CD4-positive, alpha-beta memory T cell (primary cell): Measurements from ENCODE around the gene CCL17. TPM values are rescaled to one million over a fixed set of nuclear protein-coding genes. Genes with fewer than 3 reads are reported as not detected.
"Not testable (repeated sequence)": the region's sequence is repeated elsewhere in the genome, so short reads cannot be mapped to it uniquely, and the experiment has no call there.

Experiments
- CTCF ChIA-PET: fragments of 350-600 bp; sonication (Branson Sonifier 250); formaldehyde crosslinking; loops from one replicate; lab custom pipeline; 2021; ENCODE audit warnings: inconsistent platforms; ENCODE audit not compliant: partially characterized antibody; lab: Charles Lee
- POLR2A ChIA-PET: fragments of 350-600 bp; sonication (Branson Sonifier 250); formaldehyde crosslinking; loops from one replicate; lab custom pipeline; 2021; ENCODE audit not compliant: partially characterized antibody; lab: Charles Lee
- DNase-seq, 5 donors: peaks; one replicate each; pipeline versions ENCODE4 v3.0.0 to v3.0.0-alpha.2; 2020 to 2022; ENCODE audit warnings: mixed read lengths in 1 of 5
- H3K27ac ChIP-seq: one replicate; pipeline ENCODE4 v1.7.0; 2013; ENCODE audit warnings: low read depth, low read length
- H3K27me3 ChIP-seq: 2 replicates; pipeline ENCODE4 v1.7.0; 2013; ENCODE audit warnings: mild to moderate bottlenecking, low read length, moderate library complexity; ENCODE audit not compliant: insufficient read depth
- H3K36me3 ChIP-seq: 2 replicates; pipeline ENCODE4 v1.7.0; 2013; ENCODE audit warnings: mild to moderate bottlenecking, low read length, moderate library complexity; ENCODE audit not compliant: insufficient read depth
- H3K4me1 ChIP-seq: 2 replicates; pipeline ENCODE4 v1.7.0; 2013; ENCODE audit warnings: mild to moderate bottlenecking, low read length, moderate library complexity; ENCODE audit not compliant: insufficient read depth
- H3K4me3 ChIP-seq, 2 donors: one replicate each; pipeline ENCODE4 v1.7.0; 2013; ENCODE audit warnings: low read length in 2 of 2, mild to moderate bottlenecking in 1 of 2
- H3K9me3 ChIP-seq, 2 donors: one replicate each; pipeline ENCODE4 v1.7.0; 2013; ENCODE audit warnings: low read length in 2 of 2, control low read depth in 1 of 2; ENCODE audit not compliant: control insufficient read depth in 1 of 2
- H3K27ac Mint-ChIP-seq, 7 donors: one replicate each; pipeline ENCODE4 v1.8.0; 2020 to 2021; ENCODE audit warnings: mixed read lengths in 7 of 7, mild to moderate bottlenecking in 6 of 7, inconsistent platforms in 3 of 7, moderate library complexity in 3 of 7
- H3K27me3 Mint-ChIP-seq, 2 donors: one replicate each; pipeline ENCODE4 v1.8.0; 2020 to 2021; ENCODE audit warnings: mixed read lengths in 2 of 2
- H3K36me3 Mint-ChIP-seq, 2 donors: one replicate each; pipeline ENCODE4 v1.8.0; 2020 to 2021; ENCODE audit warnings: mixed read lengths in 2 of 2, inconsistent platforms in 1 of 2, mild to moderate bottlenecking in 1 of 2
- H3K4me1 Mint-ChIP-seq, 4 donors: one replicate each; pipeline ENCODE4 v1.8.0; 2020 to 2021; ENCODE audit warnings: mixed read lengths in 4 of 4, mild to moderate bottlenecking in 1 of 4
- H3K4me3 Mint-ChIP-seq, 8 donors: one replicate each; pipeline ENCODE4 v1.8.0; 2020 to 2021; ENCODE audit warnings: mixed read lengths in 8 of 8, mild to moderate bottlenecking in 7 of 8, moderate library complexity in 6 of 8, inconsistent platforms in 3 of 8
- H3K9me3 Mint-ChIP-seq, 8 donors: one replicate each; pipeline ENCODE4 v1.8.0; 2020 to 2021; ENCODE audit warnings: mixed read lengths in 8 of 8, mild to moderate bottlenecking in 5 of 8, inconsistent platforms in 3 of 8, moderate library complexity in 1 of 8
- intact Hi-C: fragments of 100-400 bp; cut with micrococcal nuclease; formaldehyde crosslinking; loops from one replicate; pipeline ENCODE4 v1.15.1; 2023
- polyA plus RNA-seq, 2 donors: library from polyadenylated mRNA; unstranded; fragments of 300-500 nt; fragmentation: Illumina TruSeq; gene quantifications; one replicate each; pipeline ENCODE4 v1.2.3, GENCODE V29; 2021
- total RNA-seq, 2 experiments: library from RNA; stranded (reverse); gene quantifications; one replicate each; pipeline ENCODE4 v1.2.3, GENCODE V29; 2021

Gene CCL17
- total and polyA plus RNA-seq, 4 experiments from 2014 or later = not detected

DNA sequence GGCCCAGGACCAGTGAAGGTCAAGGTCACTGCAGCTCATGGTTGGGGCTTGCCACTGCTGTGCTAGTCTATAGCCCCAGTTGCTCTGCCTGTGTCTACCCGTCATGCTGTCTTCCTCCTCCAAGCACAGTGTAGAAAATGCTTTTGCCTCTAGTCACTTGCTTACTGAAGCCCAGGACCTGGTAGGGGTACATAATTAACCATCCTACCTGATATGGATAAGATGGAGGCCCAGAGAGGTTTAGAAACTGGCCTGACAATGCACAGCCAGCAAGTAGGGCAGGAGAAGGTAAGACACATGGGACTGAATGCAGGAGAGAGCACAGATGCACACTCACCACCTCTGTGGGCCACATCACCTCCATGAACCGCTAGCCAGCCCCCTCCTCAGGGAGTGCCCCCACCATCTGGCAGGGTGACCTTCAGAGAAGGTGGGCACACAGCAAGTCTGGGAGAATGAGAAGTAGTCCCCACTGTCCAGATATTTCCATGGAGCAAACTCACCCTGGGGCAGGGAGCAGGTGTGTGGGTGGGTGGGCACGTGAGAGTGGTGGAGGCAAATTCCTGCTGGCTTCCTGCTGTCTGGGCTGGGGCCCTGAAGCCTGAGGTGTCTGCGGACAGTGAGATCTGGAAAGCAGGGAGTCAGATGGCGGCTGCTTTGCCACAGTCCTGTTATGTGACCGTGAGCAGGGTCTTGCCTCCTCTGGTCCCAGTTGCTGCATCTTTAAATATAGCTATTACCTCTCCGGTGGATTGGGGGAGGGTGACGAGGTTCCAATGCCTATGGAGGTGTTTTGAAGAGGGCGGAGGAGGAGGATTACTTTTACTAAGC is 31.2 kb upstream of the CCL17 start:
- ChIA-PET POLR2A (no interaction called here), CTCF (no interaction called here)
- Mint-ChIP-seq H3K27me3 (peaks cover 4 to 7% of the 10 kb centered on the region in 2 donors), H3K9me3 (peaks cover 0 to 2% (median 0%) of the 10 kb centered on the region in 8 donors), H3K4me3 (no peak overlapping the region), H3K27ac (no peak overlapping the region), H3K4me1 (peaks cover 0 to 3% (median 0%) of the 10 kb centered on the region in 4 donors), H3K36me3 (no peaks in the 10 kb centered on the region)
- no peak overlapping the region for H3K27ac ChIP-seq
- H3K4me1 ChIP-seq = no peaks in the 10 kb centered on the region
- no peaks in the 10 kb centered on the region for H3K9me3 ChIP-seq
- no peak for DNase-seq
- H3K4me3 ChIP-seq = no peak overlapping the region
- H3K36me3 ChIP-seq = no peaks in the 10 kb centered on the region
- H3K27me3 ChIP-seq = no peaks in the 10 kb centered on the region
- intact Hi-C loops = no loop called here

DNA sequence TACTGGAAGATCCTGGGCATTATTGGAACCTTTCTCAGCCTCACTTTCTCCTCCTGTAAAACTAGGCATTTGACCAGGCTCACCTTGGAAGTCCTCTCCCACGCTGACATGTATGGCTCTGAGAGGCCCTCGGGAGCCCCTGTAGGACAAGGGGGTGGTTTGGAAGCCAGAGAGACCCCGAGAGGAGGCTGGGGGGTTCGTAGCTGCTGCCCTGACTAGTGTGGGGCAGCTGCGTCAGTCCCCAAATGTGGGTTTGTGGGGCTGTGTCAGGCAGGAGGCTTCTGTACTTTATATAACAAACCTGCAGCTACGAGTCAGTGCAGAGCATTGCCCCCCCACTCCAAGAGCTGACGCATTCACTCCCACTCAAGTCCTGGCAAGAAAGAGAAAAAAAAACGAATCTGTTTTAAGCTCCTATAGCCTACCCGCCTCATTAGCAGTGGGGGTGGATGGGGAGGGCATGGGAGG is 30.5 kb upstream of the CCL17 start:
- CTCF ChIA-PET = no interaction called here
- H3K36me3 Mint-ChIP-seq = no peaks in the 10 kb centered on the region
- Histone ChIP-seq H3K27me3 (no peaks in the 10 kb centered on the region), H3K27ac (no peak overlapping the region), H3K4me3 (no peak overlapping the region), H3K36me3 (no peaks in the 10 kb centered on the region), H3K4me1 (no peaks in the 10 kb centered on the region), H3K9me3 (no peaks in the 10 kb centered on the region)
- POLR2A ChIA-PET = no interaction called here
- H3K9me3 Mint-ChIP-seq = peaks cover 0 to 2% (median 0%) of the 10 kb centered on the region in 8 donors
- DNase-seq = no peak
- H3K4me3 Mint-ChIP-seq = no peak overlapping the region
- intact Hi-C loops = no loop called here
- no peak overlapping the region for H3K27ac Mint-ChIP-seq
- H3K4me1 Mint-ChIP-seq = peaks cover 0 to 3% (median 0%) of the 10 kb centered on the region in 4 donors
- peaks cover 2 to 5% of the 10 kb centered on the region in 2 donors for H3K27me3 Mint-ChIP-seq

DNA sequence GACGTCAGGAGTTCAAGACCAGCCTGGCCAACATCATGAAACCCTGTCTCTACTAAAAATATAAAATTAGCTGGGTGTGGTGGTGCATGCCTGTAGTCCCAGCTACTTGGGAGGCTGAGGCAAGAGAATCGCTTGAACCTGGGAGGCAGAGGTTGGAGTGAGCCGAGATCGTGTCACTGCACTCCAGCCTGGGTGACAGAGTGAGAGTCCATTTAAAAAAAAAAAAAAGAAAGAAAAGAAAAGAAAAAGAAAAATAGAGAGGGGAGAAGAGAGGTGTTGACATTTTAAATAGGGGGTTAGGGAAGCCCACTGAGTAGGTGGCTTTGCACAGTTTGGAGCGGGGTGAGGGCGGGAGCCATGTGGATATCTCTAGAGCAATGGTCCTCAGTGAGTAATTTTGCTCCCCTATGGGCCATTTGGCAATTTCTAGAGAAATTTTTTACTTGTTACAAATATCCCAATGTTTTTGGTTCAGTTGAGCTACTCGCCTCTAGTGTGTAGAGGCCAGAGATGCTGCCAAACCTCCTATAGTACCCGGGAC is 29.6 kb upstream of the CCL17 start:
- CTCF ChIA-PET, H3K4me1 ChIP-seq, H3K27ac Mint-ChIP-seq, H3K36me3 Mint-ChIP-seq, H3K9me3 ChIP-seq, H3K4me3 Mint-ChIP-seq, H3K4me1 Mint-ChIP-seq, H3K4me3 ChIP-seq, intact Hi-C loops, POLR2A ChIA-PET, H3K27me3 Mint-ChIP-seq, H3K27ac ChIP-seq, DNase-seq, H3K9me3 Mint-ChIP-seq, H3K27me3 ChIP-seq, H3K36me3 ChIP-seq: not testable (repeated sequence)

DNA sequence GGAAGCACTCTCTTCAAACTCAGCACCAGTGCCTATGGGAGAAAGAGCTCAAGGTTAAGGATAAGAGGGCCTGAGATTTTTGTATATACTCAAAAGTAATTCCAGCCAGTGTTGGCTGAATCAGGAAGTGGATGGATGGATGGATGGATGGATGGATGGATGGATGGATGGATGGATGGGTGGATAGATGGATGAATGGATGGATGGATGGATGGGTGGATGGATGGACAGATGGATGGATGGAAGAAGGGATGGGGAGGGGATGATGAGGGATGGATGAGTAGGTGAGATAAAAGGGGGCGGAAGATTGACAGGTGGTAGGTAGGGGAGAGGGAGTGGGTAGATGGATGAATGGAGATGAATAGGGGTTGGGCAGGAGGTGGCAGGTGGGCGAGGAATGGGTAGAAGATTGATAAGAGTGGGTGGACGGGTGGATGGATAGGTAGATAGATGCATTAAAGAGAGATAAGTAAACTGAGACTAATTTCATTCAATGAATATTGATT is 28.2 kb upstream of the CCL17 start:
- intact Hi-C loops = no loop called here
- peaks cover 2% of the 10 kb centered on the region in 2 donors for H3K27me3 Mint-ChIP-seq
- DNase-seq = no peak
- H3K27ac ChIP-seq = no peak overlapping the region
- H3K4me1 Mint-ChIP-seq = peaks cover 0 to 5% (median 2%) of the 10 kb centered on the region in 4 donors
- CTCF ChIA-PET = no interaction called here
- H3K36me3 Mint-ChIP-seq = no peaks in the 10 kb centered on the region
- POLR2A ChIA-PET = no interaction called here
- H3K27ac Mint-ChIP-seq = no peak overlapping the region
- H3K4me3 Mint-ChIP-seq = no peak overlapping the region
- H3K9me3 ChIP-seq = no peaks in the 10 kb centered on the region
- peaks cover 0 to 2% (median 0%) of the 10 kb centered on the region in 8 donors for H3K9me3 Mint-ChIP-seq
- H3K36me3 ChIP-seq = no peaks in the 10 kb centered on the region
- no peak overlapping the region for H3K4me3 ChIP-seq
- no peaks in the 10 kb centered on the region for H3K27me3 ChIP-seq
- no peaks in the 10 kb centered on the region for H3K4me1 ChIP-seq

DNA sequence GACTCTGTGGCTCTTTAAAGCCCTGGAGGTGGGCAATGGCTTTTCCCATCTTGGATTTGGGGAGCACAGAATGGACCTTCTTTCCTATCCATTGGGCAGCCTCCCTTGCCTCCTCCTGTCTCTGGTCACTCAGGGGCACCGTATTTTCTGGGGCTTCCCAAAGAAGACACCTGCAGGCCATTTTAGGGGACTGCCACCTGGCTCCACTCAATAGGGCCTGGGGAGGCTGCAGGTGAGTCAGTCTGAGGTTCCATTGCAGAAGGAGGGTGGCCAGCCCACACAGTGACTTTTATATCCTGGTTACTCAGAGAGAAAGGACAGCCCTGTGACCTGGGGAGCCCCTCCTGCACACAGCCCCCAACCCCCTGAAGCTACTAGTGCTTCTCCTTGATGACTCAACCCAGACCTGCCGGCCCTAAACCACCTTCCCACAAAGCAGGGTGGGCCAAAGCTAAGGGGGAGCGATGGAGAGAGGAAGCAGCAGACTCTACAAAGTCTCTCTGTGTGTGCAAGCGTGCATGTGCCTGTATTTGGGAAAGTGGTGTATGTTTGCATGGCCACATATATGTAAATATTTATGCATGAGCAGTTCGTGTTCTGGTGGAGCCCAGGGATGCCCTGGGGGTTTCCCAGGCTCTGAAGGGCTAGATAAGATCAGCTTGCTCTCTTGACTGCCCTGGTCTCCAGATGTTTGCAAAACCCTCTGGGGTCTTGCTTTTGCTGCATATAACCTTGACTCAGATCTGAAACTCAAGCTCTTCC is 27.3 kb upstream of the CCL17 start:
- Histone ChIP-seq H3K9me3 (no peaks in the 10 kb centered on the region), H3K27ac (no peak overlapping the region), H3K36me3 (no peaks in the 10 kb centered on the region), H3K27me3 (no peaks in the 10 kb centered on the region), H3K4me1 (no peaks in the 10 kb centered on the region), H3K4me3 (no peak overlapping the region)
- no peak for DNase-seq
- POLR2A ChIA-PET = no interaction called here
- no peak overlapping the region for H3K4me3 Mint-ChIP-seq
- H3K9me3 Mint-ChIP-seq = peaks cover 0 to 2% (median 0%) of the 10 kb centered on the region in 8 donors
- intact Hi-C loops = no loop called here
- CTCF ChIA-PET = interaction anchor here (0.7 kb wide), 1 partner anchor 12 kb away, joined by 3 read pairs; no protein-coding TSS in a partner anchor
- H3K27me3 Mint-ChIP-seq = peaks cover 0 to 2% of the 10 kb centered on the region in 2 donors
- no peaks in the 10 kb centered on the region for H3K36me3 Mint-ChIP-seq
- H3K4me1 Mint-ChIP-seq = peaks cover 0 to 6% (median 2%) of the 10 kb centered on the region in 4 donors
- H3K27ac Mint-ChIP-seq = peak overlapping the region in 2 of 7 donors; percentile 19 to 42

DNA sequence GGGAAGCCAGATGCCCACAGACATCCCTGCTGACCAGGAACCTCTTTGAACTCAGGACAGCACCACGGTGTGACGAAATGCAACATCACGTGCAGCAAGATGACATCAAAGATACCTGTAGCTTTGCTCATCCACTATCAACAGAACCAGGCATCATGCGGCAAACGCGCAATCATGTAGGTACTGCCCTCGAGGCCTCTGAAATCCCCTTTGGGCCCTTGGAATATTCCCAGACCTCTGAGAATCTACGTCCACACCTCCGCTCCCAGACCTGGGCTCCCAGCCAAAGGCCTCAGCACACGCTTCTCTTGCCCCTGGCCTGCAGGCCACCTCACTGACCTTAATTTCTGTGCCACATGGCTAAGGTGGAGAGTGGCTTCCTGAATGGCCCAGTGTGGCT is 25.0 kb upstream of the CCL17 start:
- no peak for DNase-seq
- intact Hi-C loops = no loop called here
- no peak overlapping the region for H3K4me3 ChIP-seq
- no peak overlapping the region for H3K4me3 Mint-ChIP-seq
- peaks cover 0 to 6% (median 2%) of the 10 kb centered on the region in 4 donors for H3K4me1 Mint-ChIP-seq
- ChIA-PET CTCF (no interaction called here), POLR2A (no interaction called here)
- H3K27me3 ChIP-seq = no peaks in the 10 kb centered on the region
- peaks cover 0 to 2% (median 0%) of the 10 kb centered on the region in 8 donors for H3K9me3 Mint-ChIP-seq
- H3K36me3 ChIP-seq = no peaks in the 10 kb centered on the region
- no peaks in the 10 kb centered on the region for H3K27me3 Mint-ChIP-seq
- H3K36me3 Mint-ChIP-seq = no peaks in the 10 kb centered on the region
- no peaks in the 10 kb centered on the region for H3K9me3 ChIP-seq
- H3K27ac ChIP-seq = no peak overlapping the region
- no peaks in the 10 kb centered on the region for H3K4me1 ChIP-seq
- H3K27ac Mint-ChIP-seq = peak overlapping the region in 1 of 7 donors; percentile 7
